NCI-H2107 treated with DMSO at 0.1 percent for 48 hours (cell line): ENCODE results near the gene DYNLRB2.

Experiments
- DNase-seq: peaks from one replicate; lab custom pipeline; 2025; ENCODE audit not compliant: unreplicated experiment; lab: John Stamatoyannopoulos, UW

Gene DYNLRB2

DNA sequence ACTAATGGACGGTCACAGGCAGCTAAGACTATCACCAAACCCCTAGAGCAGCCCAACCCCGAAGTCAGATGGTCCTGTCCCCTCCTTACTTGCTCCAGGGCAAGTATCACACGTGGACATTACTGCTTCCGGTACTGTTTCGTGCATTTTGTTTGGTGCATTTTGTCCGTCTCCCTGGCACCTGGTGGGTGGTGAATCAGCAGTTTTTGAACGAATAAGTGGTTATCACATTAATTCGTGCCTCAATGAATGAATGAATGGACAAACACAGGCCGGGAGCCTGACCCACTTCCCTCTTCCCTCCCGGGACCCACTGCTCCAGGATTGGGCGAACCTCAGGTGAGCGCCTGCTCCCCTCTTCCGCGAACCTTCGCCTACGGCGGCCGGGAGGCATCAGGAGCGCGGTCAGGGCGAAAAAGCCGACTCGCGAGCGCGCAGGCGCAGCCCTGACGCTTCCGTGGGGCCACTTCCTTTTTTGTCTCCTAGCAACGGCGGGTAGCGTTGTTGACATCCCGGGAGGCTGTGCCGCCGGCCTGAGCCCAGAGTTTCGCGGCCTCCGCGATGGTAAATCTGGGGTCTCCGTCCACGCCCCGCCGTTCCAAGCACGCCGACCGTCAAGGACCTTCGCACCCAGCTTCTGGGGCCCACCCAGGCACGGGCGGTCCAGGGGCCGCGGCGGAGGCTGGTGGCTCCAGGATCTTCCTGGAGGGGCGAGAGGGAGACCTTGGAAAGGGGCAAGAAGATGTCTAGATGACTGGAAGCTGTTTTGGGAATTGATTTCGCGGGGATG, at the start of gene DYNLRB2:
TSS of gene DYNLRB2 (plus strand) at position 478 of the 790 bp plus-strand sequence. CDS start at position 562, 84 bp downstream.
- DNase-seq: peak; percentile 51

DNA sequence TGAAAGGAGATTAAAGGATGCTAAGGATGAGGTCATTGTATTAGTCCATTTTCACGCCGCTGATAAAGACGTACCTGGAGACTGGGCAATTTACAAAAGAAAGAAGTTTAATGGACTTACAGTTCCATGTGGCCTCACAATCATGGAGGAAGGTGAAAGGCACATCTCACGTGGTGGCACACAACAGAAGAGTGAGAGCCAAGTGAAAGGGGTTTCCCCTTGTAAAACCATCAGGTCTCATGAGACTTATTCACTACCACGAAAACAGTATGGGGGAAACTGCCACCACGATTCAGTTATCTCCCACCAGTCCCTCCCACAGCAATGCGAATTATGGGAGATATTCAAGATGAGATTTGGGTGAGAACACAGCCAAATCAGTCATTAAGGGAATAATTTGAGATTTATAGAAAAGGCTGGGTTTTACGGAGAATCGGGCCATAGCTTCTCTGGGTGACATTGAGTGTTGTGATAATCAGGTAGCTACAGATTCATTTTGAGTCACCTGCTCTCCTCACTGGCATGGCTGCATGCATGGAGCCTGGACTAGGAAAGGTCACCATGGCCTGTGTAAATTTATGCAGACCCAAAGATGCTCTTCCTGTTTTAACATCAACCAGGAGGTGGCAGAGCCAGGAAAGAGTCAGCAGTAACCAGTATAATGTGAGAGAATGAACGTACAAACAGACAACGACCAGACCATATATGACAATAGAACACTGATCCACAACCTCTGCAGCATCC, 40.5 kb upstream of the DYNLRB2 start:
- no peak for DNase-seq

GRCh38 chr16:80500961-80501525, 39.8 kb upstream of the DYNLRB2 start:
- no peak for DNase-seq

DNA sequence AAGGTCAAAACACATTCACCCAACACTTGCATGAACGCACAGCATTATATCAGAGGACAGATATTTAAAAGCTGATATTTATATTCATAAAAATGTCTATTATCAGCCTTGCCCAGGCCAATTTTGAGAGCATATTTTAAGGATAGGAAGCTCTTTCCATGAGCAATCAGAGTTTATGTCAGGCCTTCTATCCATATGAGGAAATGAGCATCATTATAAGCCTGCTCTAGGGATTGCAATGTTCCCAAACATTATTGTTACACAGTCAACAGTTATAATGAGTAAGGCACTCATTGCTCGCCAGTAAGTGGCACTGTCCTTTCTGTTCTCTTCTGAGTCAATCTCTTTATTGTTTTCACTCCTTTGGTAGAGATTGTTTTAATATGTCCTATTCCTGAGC, 37.7 kb upstream of the DYNLRB2 start:
- no peak for DNase-seq

DNA sequence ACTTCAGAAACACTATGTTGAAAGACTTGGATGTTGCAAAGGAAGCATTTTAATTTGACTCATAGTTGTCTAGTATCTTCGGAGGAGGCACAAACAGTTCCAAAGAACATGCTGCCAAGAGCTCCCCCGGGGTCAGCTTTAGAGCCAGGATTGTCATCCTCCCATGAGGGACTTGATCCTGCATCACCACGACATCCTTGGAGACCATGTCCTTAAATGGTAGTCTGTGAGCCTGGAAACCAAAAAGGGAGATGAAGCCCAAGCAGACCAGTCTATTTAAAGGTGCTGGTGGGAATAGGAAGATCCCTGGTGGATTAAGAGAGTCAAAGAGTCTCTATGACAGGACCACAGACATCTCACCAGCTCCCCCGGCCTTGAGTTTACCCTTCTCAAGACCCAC, 33.3 kb upstream of the DYNLRB2 start:
- no peak for DNase-seq

DNA sequence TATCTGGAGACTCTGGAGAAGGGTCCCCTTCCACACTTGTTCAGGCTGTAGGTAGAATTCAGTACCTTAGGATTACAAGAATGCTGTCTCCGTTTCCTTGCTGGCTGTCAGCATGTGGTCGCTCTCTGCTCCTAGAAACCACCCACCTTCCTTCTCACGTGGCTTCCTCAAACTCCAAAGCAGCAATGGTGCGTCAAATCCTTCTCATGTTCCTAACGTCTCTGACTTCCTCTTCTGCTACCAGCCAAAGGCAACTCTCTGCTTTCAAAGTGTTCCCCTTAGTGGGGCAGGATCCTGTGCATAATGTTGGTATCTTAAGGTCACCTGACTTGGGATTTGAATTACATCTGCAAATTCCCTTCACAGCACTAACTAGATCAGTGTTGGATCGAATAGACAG, 30.9 kb upstream of the DYNLRB2 start:
- no peak for DNase-seq

- DNase-seq: no peak
Observed at GRCh38 chr16:80511824-80512592, 28.8 kb upstream of the DYNLRB2 start.

- no peak for DNase-seq
Observed at GRCh38 chr16:80512593-80512853, 28.3 kb upstream of the DYNLRB2 start.

- DNase-seq: no peak
Observed at GRCh38 chr16:80515374-80515773, 25.4 kb upstream of the DYNLRB2 start.

- DNase-seq: no peak
Observed at GRCh38 chr16:80517846-80518245, 22.9 kb upstream of the DYNLRB2 start.

DNA sequence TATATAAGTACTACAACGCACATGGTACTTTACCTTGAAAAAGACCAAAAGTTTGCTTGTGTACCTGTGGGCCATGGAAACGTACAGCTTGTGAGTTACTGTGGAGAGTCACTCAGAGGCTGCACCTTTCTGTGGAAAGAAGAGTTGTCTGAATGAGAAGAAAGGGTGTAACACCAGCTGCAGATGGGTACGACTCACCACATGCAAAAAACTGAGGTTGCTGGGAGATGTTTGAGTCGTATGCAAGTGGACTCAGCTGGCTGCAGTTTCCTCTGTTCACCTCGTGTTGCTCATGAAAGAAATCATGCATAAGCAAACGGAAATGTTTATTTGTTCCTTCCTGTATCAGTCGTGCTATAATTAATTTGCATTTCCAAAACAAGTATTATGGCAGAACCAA, 22.4 kb upstream of the DYNLRB2 start:
- no peak for DNase-seq

GRCh38 chr16:80519189-80519588, 21.6 kb upstream of the DYNLRB2 start:
- no peak for DNase-seq

- DNase-seq: no peak
Observed at GRCh38 chr16:80525420-80525819, 15.4 kb upstream of the DYNLRB2 start.

DNA sequence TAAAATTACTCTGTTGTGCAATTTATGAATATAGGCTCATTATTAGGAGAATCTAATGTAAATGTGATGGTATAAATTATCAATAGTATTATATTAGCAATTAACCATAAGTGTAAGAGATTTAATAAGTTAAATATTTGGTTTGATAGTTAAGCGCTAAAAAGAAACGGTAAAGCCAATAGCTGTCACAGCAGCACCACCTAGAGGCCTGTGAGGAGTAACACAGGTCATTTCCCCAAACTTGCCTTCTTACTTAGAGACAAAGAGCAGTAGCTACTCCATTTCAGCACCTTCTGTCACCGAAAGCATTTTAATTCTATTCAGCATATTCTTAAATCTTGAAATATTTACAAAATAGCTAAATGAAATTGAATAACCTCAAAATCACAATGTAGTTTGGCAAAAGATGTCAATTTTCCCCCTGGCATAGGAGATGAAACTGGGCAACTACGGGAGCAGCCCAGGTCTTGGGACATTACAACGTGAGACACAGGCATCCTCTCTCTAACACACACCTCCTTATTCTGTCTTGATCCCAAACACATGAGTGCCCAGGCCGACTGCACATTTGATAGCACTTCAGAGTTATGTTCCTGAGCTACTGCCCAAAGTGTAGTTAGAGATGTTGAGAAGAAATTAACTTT, 14.3 kb upstream of the DYNLRB2 start:
- DNase-seq: peak; percentile 8

DNA sequence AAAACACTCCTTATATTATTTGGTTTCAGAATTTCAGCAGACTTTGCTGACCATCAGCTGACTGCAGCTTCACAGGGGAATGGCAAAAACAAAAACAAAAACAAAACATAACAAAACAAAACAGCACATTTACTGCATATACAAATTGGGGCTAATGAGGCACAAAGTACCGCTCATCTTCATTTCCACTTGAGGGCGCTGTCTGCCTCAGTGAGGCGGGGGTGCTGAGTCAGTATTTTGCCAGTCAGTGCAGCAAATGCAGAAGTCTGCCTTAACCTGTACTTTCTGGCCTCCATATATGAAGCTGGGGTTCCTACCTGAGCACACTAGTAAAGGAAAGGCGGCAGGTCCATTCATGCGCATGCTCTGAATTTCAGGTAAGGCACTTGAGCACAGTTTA, 13.5 kb upstream of the DYNLRB2 start:
- DNase-seq: no peak

- DNase-seq: no peak
Observed at GRCh38 chr16:80530479-80530878, 10.3 kb upstream of the DYNLRB2 start.

DNA sequence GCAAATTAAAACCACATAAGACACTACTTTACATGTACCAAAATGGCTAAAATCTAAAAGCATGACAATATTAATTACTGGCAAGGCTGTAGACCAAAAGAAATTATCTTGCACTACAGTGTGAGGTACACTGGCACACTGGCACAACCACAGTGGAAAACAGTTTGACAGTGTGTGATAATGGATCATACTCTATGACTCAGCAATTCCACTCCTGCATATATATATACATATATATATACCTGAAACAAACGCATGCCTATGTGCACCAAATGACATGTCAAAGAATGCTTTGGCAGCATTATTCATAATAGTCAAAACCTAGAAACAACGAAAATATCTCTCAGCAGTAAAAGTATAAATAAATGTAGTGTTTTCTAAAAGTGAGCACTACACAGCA, 4.6 kb upstream of the DYNLRB2 start:
- no peak for DNase-seq

GRCh38 chr16:80541306-80541694, 507 bp downstream of the DYNLRB2 start:
- no peak for DNase-seq

- no peak for DNase-seq
Observed at GRCh38 chr16:80543162-80543561, 2.4 kb downstream of the DYNLRB2 start.

GRCh38 chr16:80544326-80544725, 3.5 kb downstream of the DYNLRB2 start:
- no peak for DNase-seq

DNA sequence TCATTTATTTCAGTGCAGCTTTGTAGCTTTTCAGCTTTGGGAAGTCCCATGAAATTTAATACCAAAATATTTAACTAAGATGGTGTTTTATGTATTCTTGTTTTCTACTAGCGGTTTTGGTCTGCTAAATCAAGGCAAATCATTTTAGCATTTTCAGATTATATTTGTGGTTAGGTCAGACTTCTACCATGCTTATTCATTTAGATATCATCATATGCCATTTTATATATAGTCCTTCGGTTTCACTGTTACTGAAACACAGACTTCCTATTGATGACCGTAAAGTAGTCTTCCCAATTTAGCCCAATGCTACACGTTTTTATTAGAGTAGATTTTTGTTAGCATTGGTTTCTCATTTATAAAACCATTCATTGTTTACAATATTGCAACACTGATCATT, 5.5 kb downstream of the DYNLRB2 start:
- no peak for DNase-seq
